K562 (cell line): ENCODE results near the gene SKIC3. TPM values are rescaled to one million over a fixed set of nuclear protein-coding genes. Genes with fewer than 3 reads are reported as not detected.

Experiments
- ATAC-seq: fragments of 200-7000 bp; cut with Tn5 transposase; 3 replicates; pipeline ENCODE4 v1.9.1; 2020; ENCODE audit warnings: moderate library complexity
- BruUV-seq: library from RNA; stranded (reverse); fragments of 400-500 nt; replicated peaks from 2 replicates; lab custom pipeline; 2021; lab: Mats Ljungman, UMichigan
- CTCF ChIA-PET: fragments of 300-600 bp; formaldehyde crosslinking; extraction: SDS; loops from one replicate; lab custom pipeline; 2021; ENCODE audit warnings: low intra/inter-chr PET ratio; lab: Yijun Ruan, JAX
- POLR2A ChIA-PET: fragments of 300-600, 350-650 bp; sonication (Branson Sonifier 250); formaldehyde crosslinking; extraction: SDS; loops from one replicate; lab custom pipeline; 2021; ENCODE audit warnings: antibody characterized with exemption, inconsistent platforms; lab: Yijun Ruan, JAX
- DNase-seq, 4 experiments: peaks; one replicate each; pipeline versions ENCODE4 v3.0.0 to v3.0.0-alpha.2; 2011 to 2018; ENCODE audit warnings: low spot score in 3 of 4, mixed read lengths in 3 of 4; ENCODE audit errors: extremely low read depth in 1 of 4
- FAIRE-seq: peaks from 2 replicates; lab custom pipeline; 2011; peaks lifted over from hg19 to GRCh38; lab: Jason Lieb, UNC
- H2AFZ ChIP-seq: 2 replicates; pipeline ENCODE4 v1.6.0; 2011; ENCODE audit warnings: low read depth, low read length, control low read depth, inconsistent platforms
- H3K27ac ChIP-seq: fragments of 200-600 bp; 3 replicates; pipeline ENCODE4 v1.8.0; 2011; ENCODE audit warnings: low read depth, mild to moderate bottlenecking, control low read depth, inconsistent platforms, low read length, moderate library complexity, mixed read lengths; ENCODE audit errors: extremely low read depth
- H3K27me3 ChIP-seq, 2 experiments: fragments of 300-600 bp in 1 of 2; 2 replicates in 1 of 2; 3 replicates in 1 of 2; pipeline versions ENCODE4 v1.6.0 to v1.8.0; 2011; ENCODE audit warnings: inconsistent platforms in 2 of 2, low read length in 2 of 2, mild to moderate bottlenecking in 1 of 2, mixed read lengths in 1 of 2, moderate library complexity in 1 of 2; ENCODE audit not compliant: control insufficient read depth in 2 of 2, insufficient read depth in 2 of 2
- H3K36me3 ChIP-seq: fragments of 300-600 bp; 3 replicates; pipeline ENCODE4 v1.8.0; 2011; ENCODE audit warnings: mild to moderate bottlenecking, low read length, inconsistent platforms; ENCODE audit not compliant: control insufficient read depth, insufficient read depth
- H3K4me1 ChIP-seq, 2 experiments: fragments of 200-600 bp in 1 of 2; replicated peaks in 1 of 2; 2 replicates in 1 of 2; 3 replicates in 1 of 2; pipeline versions ENCODE4 v1.5.1 to v1.8.0; 2011; ENCODE audit warnings: inconsistent platforms in 2 of 2, low read length in 2 of 2, mild to moderate bottlenecking in 1 of 2, mixed read lengths in 1 of 2, moderate library complexity in 1 of 2; ENCODE audit not compliant: control insufficient read depth in 2 of 2, insufficient read depth in 2 of 2
- H3K4me2 ChIP-seq: 2 replicates; pipeline ENCODE4 v1.6.1; 2011; ENCODE audit warnings: low read length, control low read depth, inconsistent platforms, mixed read lengths; ENCODE audit not compliant: insufficient read depth
- H3K4me3 ChIP-seq: fragments of 200-600 bp; sonication (generic), shearing (Covaris generic); 2 replicates; pipeline ENCODE4 v1.5.1; 2016; ENCODE audit warnings: control low read depth, inconsistent platforms
- H3K79me2 ChIP-seq: fragments of 200-600 bp; 3 replicates; pipeline ENCODE4 v1.8.0; 2011; ENCODE audit warnings: low read length, inconsistent platforms; ENCODE audit not compliant: control insufficient read depth, insufficient read depth
- H3K9ac ChIP-seq, 2 experiments: 2 replicates each; pipeline versions ENCODE4 v1.6.0 to v1.6.1; 2011; ENCODE audit warnings: low read depth in 2 of 2, low read length in 2 of 2, control low read depth in 1 of 2, inconsistent platforms in 1 of 2, mild to moderate bottlenecking in 1 of 2, mixed read lengths in 1 of 2; ENCODE audit not compliant: insufficient read depth in 1 of 2
- H3K9me1 ChIP-seq: one replicate; pipeline ENCODE4 v1.6.0; 2011; ENCODE audit warnings: inconsistent platforms, mild to moderate bottlenecking, low read length, moderate library complexity; ENCODE audit not compliant: control insufficient read depth, insufficient read depth
- H3K9me3 ChIP-seq: replicated peaks from 2 replicates; pipeline ENCODE4 v1.5.1; 2011; ENCODE audit warnings: low read depth, low read length, inconsistent platforms; ENCODE audit not compliant: control insufficient read depth, insufficient read depth
- H4K20me1 ChIP-seq: replicated peaks from 2 replicates; pipeline ENCODE4 v1.6.1; 2011; ENCODE audit warnings: low read length, inconsistent platforms, mixed read lengths; ENCODE audit not compliant: control insufficient read depth, insufficient read depth
- BACH1 ChIP-seq: fragments of 200-800 bp; sonication (Bioruptor generic); IDR thresholded peaks from 2 replicates; pipeline ENCODE4 v1.6.1; 2016; ENCODE audit warnings: missing genetic modification characterization, missing compliant biosample characterization
- CXXC5 ChIP-seq: fragments of 250-450 bp; sonication (Bioruptor Pico); IDR thresholded peaks from 2 replicates; pipeline ENCODE4 v1.8.0; 2022; ENCODE audit warnings: inconsistent platforms, mild to moderate bottlenecking, moderate library complexity
- HDAC3 ChIP-seq: fragments of 450-650 bp; IDR thresholded peaks from 2 replicates; pipeline ENCODE4 v1.6.1; 2018; ENCODE audit warnings: borderline replicate concordance, mild to moderate bottlenecking, moderate library complexity; ENCODE audit not compliant: partially characterized antibody
- NR2F6 ChIP-seq: fragments of 450-650 bp; formaldehyde crosslinking; IDR thresholded peaks from 2 replicates; pipeline ENCODE4 v1.4.0; 2020; ENCODE audit warnings: mild to moderate bottlenecking
- PTRF ChIP-seq: fragments of 450-650 bp; IDR thresholded peaks from 2 replicates; pipeline ENCODE4 v1.6.1; 2016; ENCODE audit warnings: mild to moderate bottlenecking, missing genetic modification characterization, missing compliant biosample characterization
- SUPT5H ChIP-seq: fragments of 450-650 bp; IDR thresholded peaks from 2 replicates; pipeline ENCODE4 v1.6.1; 2016
- U2AF2 ChIP-seq: fragments of 200-400 bp; formaldehyde crosslinking; optimal IDR thresholded peaks from 2 replicates; pipeline ENCODE3; 2017; ENCODE audit warnings: low read depth, mild to moderate bottlenecking, low read length
- ZNF239 ChIP-seq: fragments of 250-450 bp; sonication (Bioruptor Pico); IDR thresholded peaks from 2 replicates; pipeline ENCODE4 v1.4.0; 2020; ENCODE audit warnings: mild to moderate bottlenecking
- ZNF707 ChIP-seq: fragments of 250-450 bp; sonication (Bioruptor Pico); conservative IDR thresholded peaks from 2 replicates; pipeline ENCODE4 v1.8.0; 2022; ENCODE audit warnings: inconsistent platforms, mild to moderate bottlenecking, moderate library complexity
- WGBS: fragments of 100-300 bp; shearing (Covaris generic); methylation state at CpG from one replicate; pipeline ENCODE4 v1.1.6; 2016; ENCODE audit warnings: low coverage, mixed read lengths; ENCODE audit not compliant: insufficient coverage; ENCODE audit errors: missing lambda C conversion rate; 5-methylcytosine and 5-hydroxymethylcytosine counted together
- in situ Hi-C: fragments of 300-500 bp; cut with MboI; formaldehyde crosslinking; loops from 4 replicates; pipeline ENCODE4 v1.15.0; 2018; ENCODE audit warnings: inconsistent platforms, mixed read lengths
- intact Hi-C: fragments of 100-400 bp; cut with micrococcal nuclease; formaldehyde crosslinking; loops from 2 replicates; pipeline ENCODE4 v1.14.2; 2022
- polyA plus RNA-seq, 8 experiments: library from polyadenylated mRNA; depleted of rRNA in 4 of 8; stranded (reverse) in 5 of 8; unstranded in 3 of 8; fragments of >200 nt; fragmentation: Nextera tagmentation in 2 of 8; fragmentation: Illumina TruSeq in 1 of 8; extraction: Ambion mirVana in 2 of 8; extraction: Trizol in 1 of 8; gene quantifications; 2 replicates each; pipeline versions ENCODE4 v1.2.1 to v1.2.3, GENCODE V29; 2011 to 2014; ENCODE audit warnings: inconsistent platforms in 1 of 8, missing spikeins in 1 of 8
- total RNA-seq, 7 experiments: library from RNA; depleted of rRNA in 6 of 7; stranded (reverse); fragments of >200 nt in 6 of 7; fragmentation: Illumina TruSeq in 2 of 7; extraction: Trizol in 2 of 7; gene quantifications; 2 replicates each; pipeline versions ENCODE4 v1.2.1 to v1.2.3, GENCODE V29; 2011 to 2021; ENCODE audit warnings: low replicate concordance in 1 of 7
- TF ChIP-seq, protein P1 (sequence below): fragments of 250-450 bp; sonication (Bioruptor Pico); IDR thresholded peaks from 2 replicates; pipeline ENCODE4 v1.9.0; 2021; ENCODE audit warnings: mild to moderate bottlenecking, inconsistent platforms

SKIC3 gene
- total and polyA plus RNA-seq, 9 of the 15 experiments (the other 6 are each of a cell fraction or from before 2014, with no cell fraction given), result 30.7 to 72.4 (median 44.1) TPM

DNA sequence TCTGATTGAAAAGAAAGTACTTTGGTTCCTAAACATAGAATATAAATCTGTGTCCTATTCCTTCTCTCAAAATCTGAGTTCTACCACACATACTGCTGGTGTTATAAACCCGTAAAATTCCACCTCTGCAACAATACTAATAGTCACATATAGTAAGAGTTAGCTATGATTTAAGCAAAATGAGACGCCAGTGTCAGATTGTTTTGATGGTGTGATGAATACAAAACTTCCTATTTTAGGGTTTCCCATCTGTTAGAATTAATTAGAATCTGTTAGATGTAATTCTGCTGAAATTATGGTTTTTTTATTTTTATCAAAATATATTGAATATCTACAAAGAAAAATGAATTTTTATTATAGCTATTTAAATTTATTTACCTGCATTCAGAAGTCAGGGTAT is 26.8 kb upstream of the SKIC3 start:
- H3K9me1 ChIP-seq, result no peaks in the 10 kb centered on the region
- 0 out of 3 replicates have a peak, but pooled peaks cover 3% of the 10 kb centered on the region for H3K36me3 ChIP-seq
- H4K20me1 ChIP-seq, result no peaks in the 10 kb centered on the region
- TF ChIP-seq ZNF239 (CRISPR knock-in tag) (no peak), NR2F6 (CRISPR knock-in tag) (no peak), PTRF (tag) (no peak), U2AF2 (no peak), HDAC3 (no peak), ZNF707 (CRISPR knock-in tag) (no peak), BACH1 (tag) (no peak), SUPT5H (no peak), CXXC5 (CRISPR knock-in tag) (no peak)
- TF ChIP-seq, protein P1, sequence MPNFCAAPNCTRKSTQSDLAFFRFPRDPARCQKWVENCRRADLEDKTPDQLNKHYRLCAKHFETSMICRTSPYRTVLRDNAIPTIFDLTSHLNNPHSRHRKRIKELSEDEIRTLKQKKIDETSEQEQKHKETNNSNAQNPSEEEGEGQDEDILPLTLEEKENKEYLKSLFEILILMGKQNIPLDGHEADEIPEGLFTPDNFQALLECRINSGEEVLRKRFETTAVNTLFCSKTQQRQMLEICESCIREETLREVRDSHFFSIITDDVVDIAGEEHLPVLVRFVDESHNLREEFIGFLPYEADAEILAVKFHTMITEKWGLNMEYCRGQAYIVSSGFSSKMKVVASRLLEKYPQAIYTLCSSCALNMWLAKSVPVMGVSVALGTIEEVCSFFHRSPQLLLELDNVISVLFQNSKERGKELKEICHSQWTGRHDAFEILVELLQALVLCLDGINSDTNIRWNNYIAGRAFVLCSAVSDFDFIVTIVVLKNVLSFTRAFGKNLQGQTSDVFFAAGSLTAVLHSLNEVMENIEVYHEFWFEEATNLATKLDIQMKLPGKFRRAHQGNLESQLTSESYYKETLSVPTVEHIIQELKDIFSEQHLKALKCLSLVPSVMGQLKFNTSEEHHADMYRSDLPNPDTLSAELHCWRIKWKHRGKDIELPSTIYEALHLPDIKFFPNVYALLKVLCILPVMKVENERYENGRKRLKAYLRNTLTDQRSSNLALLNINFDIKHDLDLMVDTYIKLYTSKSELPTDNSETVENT (CRISPR knock-in tag), result no peak
- no peaks in the 10 kb centered on the region for H3K4me1 ChIP-seq
- no peak for FAIRE-seq
- H2AFZ ChIP-seq, result no peak overlapping the region
- no peak overlapping the region for H3K4me2 ChIP-seq
- in situ Hi-C loops, result no loop called here
- H3K9ac ChIP-seq, result no peak overlapping the region
- H3K79me2 ChIP-seq, result no peaks in the 10 kb centered on the region
- no peak overlapping the region for H3K27ac ChIP-seq
- no peak for DNase-seq
- no peak for ATAC-seq
- H3K9me3 ChIP-seq, result no peaks in the 10 kb centered on the region
- BruUV-seq, result no TSS peak
- no peaks in the 10 kb centered on the region for H3K27me3 ChIP-seq
- no peak overlapping the region for H3K4me3 ChIP-seq
- ChIA-PET POLR2A (no interaction called here), CTCF (no interaction called here)
- intact Hi-C loops, result no loop called here
- 84% methylated on average over 2 of the region's 2 CpGs for WGBS
